Common myeloid progenitor, CD34-positive (primary cell): Measurements from ENCODE around the gene CNTN4.

Experiments
- CTCF ChIA-PET: fragments of 350-600 bp; sonication (Branson Sonifier 250); formaldehyde crosslinking; loops from one replicate; lab custom pipeline; 2021; ENCODE audit warnings: antibody characterized with exemption; lab: Charles Lee
- POLR2A ChIA-PET: fragments of 350-600 bp; sonication (Branson Sonifier 250); formaldehyde crosslinking; loops from one replicate; lab custom pipeline; 2021; ENCODE audit warnings: antibody characterized with exemption; lab: Charles Lee
- DNase-seq, 3 donors: peaks; one replicate each; pipeline versions ENCODE4 v3.0.0 to v3.0.0-alpha.2; 2013
- H3K27ac ChIP-seq, 2 experiments: 1 replicate in 1 of 2; 2 replicates in 1 of 2; pipeline ENCODE4 v1.7.0; 2013; ENCODE audit warnings: inconsistent platforms in 2 of 2, low read length in 2 of 2, mild to moderate bottlenecking in 2 of 2, low read depth in 1 of 2, moderate library complexity in 1 of 2; ENCODE audit not compliant: severe bottlenecking in 2 of 2, insufficient read depth in 1 of 2, poor library complexity in 1 of 2
- H3K27me3 ChIP-seq, 5 experiments: replicated peaks in 2 of 5; 1 replicate in 3 of 5; 2 replicates in 2 of 5; pipeline versions ENCODE4 v1.6.1 to v1.7.0; 2013; ENCODE audit warnings: low read length in 4 of 5, mild to moderate bottlenecking in 2 of 5, moderate library complexity in 2 of 5, inconsistent platforms in 1 of 5; ENCODE audit not compliant: insufficient read depth in 5 of 5, control insufficient read depth in 4 of 5
- H3K36me3 ChIP-seq, 4 experiments: 1 replicate in 2 of 4; 2 replicates in 2 of 4; pipeline versions ENCODE4 v1.6.1 to v1.7.0; 2013; ENCODE audit warnings: low read length in 3 of 4, control low read depth in 1 of 4, mild to moderate bottlenecking in 1 of 4; ENCODE audit not compliant: control insufficient read depth in 4 of 4, insufficient read depth in 4 of 4
- H3K4me1 ChIP-seq, 4 experiments: 1 replicate in 3 of 4; 2 replicates in 1 of 4; pipeline versions ENCODE4 v1.6.1 to v1.7.1; 2013; ENCODE audit warnings: low read length in 3 of 4, mild to moderate bottlenecking in 3 of 4, control low read depth in 1 of 4, inconsistent platforms in 1 of 4, moderate library complexity in 1 of 4; ENCODE audit not compliant: control insufficient read depth in 4 of 4, insufficient read depth in 4 of 4; ENCODE audit errors: control extremely low read depth in 1 of 4
- H3K4me3 ChIP-seq, 7 experiments: 1 replicate in 4 of 7; 2 replicates in 3 of 7; pipeline versions ENCODE4 v1.5.1 to v1.7.0; 2013; ENCODE audit warnings: mild to moderate bottlenecking in 7 of 7, low read length in 6 of 7, moderate library complexity in 6 of 7, inconsistent platforms in 2 of 7, low read depth in 2 of 7, control low read depth in 1 of 7; ENCODE audit not compliant: insufficient read depth in 4 of 7, control insufficient read depth in 1 of 7; ENCODE audit errors: extremely low read depth in 1 of 7
- H3K9me3 ChIP-seq, 5 experiments: 1 replicate in 4 of 5; 2 replicates in 1 of 5; pipeline versions ENCODE4 v1.6.1 to v1.7.1; 2013; ENCODE audit warnings: low read length in 4 of 5, mild to moderate bottlenecking in 2 of 5, inconsistent platforms in 1 of 5, low read depth in 1 of 5, moderate library complexity in 1 of 5; ENCODE audit not compliant: control insufficient read depth in 4 of 5, insufficient read depth in 2 of 5; ENCODE audit errors: control extremely low read depth in 1 of 5
- WGBS: methylation state at CpG from one replicate; pipeline ENCODE4 v1.1.5; 2013; ENCODE audit not compliant: insufficient coverage; 5-methylcytosine and 5-hydroxymethylcytosine counted together

Gene CNTN4

DNA sequence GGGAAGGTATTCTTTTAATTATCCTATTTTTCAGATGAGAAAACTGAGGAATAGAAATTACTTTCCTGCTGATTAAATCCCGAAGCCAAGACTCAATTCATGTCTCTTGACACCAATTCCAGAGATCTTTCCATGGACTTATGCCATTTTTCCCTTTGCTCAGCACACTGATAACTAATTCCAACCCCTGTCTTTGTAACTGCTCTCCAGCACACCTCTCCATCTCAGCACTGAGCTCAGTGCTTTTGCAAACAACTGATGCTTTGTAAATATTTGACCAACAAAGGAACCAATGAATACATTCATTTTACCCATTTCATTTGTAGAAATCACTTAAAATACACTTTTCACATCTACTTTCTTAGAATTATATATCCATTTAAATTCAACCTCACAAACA is 762.5 kb downstream of the CNTN4 start:
- no peaks in the 10 kb centered on the region for H3K27me3 ChIP-seq
- 100% methylated on average over 1 of the region's 1 CpG for WGBS
- no peak for DNase-seq
- CTCF ChIA-PET: no interaction called here
- no peak overlapping the region for H3K4me3 ChIP-seq
- POLR2A ChIA-PET: no interaction called here
- H3K27ac ChIP-seq: no peak overlapping the region
- H3K36me3 ChIP-seq: no peaks in the 10 kb centered on the region
- H3K4me1 ChIP-seq: peaks cover 0 to 8% (median 4%) of the 10 kb centered on the region in 4 experiments
- H3K9me3 ChIP-seq: no peaks in the 10 kb centered on the region

- Histone ChIP-seq H3K27me3 (no peaks in the 10 kb centered on the region), H3K4me1 (peaks cover 0 to 4% (median under 1%) of the 10 kb centered on the region in 4 experiments), H3K27ac (no peak overlapping the region), H3K4me3 (no peak overlapping the region), H3K36me3 (no peaks in the 10 kb centered on the region), H3K9me3 (no peaks in the 10 kb centered on the region)
- WGBS: no CpG with 5 or more reads among the region's 1 CpG
- no peak for DNase-seq
- POLR2A ChIA-PET: no interaction called here
- CTCF ChIA-PET: no interaction called here
Observed at GRCh38 chr3:2861920-2862319, 763.3 kb downstream of the CNTN4 start.

DNA sequence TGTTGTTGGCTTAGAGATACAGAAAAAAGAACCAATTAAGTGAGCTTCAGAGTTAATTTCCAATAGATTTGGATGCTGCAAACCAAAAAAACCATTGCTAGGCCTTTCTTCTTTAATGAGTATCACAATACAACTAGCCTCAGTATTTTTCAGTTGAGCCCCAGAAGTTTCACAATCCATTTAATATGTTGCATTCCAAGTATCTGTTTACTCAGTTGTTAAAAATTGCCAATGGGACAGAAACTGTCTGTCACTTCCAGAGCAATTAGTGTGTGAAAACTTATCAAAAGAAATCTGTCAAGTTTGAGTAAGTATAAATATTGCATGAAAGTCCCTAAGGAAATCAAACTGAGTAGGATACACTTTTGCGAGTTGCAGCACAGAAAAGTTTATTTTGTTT is 763.7 kb downstream of the CNTN4 start:
- Histone ChIP-seq H3K36me3 (no peaks in the 10 kb centered on the region), H3K4me3 (no peak overlapping the region), H3K27ac (no peak overlapping the region), H3K27me3 (no peaks in the 10 kb centered on the region), H3K4me1 (no peaks in the 10 kb centered on the region), H3K9me3 (no peaks in the 10 kb centered on the region)
- POLR2A ChIA-PET: no interaction called here
- no CpG with 5 or more reads among the region's 1 CpG for WGBS
- DNase-seq: no peak
- CTCF ChIA-PET: no interaction called here

DNA sequence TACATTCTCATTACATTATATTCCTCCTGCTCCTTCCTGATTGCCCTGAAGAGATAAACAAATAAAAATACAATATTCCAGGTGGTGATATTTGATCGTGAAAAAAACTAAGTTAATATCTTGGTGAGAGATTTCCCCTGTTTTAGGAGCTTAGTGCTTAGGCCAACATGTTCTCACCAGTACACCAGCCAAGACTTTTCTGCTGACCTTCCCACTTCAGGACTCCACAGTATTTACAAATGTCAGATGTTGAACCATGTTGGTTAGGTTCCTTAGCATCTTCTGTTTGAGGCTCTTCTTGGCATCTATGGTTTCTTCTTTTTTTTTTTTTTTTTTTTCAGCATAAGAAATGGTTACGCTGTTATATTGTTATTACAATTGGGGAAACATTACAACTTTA is 764.5 kb downstream of the CNTN4 start:
- Histone ChIP-seq H3K9me3 (no peaks in the 10 kb centered on the region), H3K36me3 (no peaks in the 10 kb centered on the region), H3K27ac (no peak overlapping the region), H3K4me1 (no peaks in the 10 kb centered on the region), H3K4me3 (no peak overlapping the region), H3K27me3 (no peaks in the 10 kb centered on the region)
- no peak for DNase-seq
- WGBS: no CpG with 5 or more reads among the region's 2 CpGs
- ChIA-PET POLR2A (no interaction called here), CTCF (no interaction called here)

DNA sequence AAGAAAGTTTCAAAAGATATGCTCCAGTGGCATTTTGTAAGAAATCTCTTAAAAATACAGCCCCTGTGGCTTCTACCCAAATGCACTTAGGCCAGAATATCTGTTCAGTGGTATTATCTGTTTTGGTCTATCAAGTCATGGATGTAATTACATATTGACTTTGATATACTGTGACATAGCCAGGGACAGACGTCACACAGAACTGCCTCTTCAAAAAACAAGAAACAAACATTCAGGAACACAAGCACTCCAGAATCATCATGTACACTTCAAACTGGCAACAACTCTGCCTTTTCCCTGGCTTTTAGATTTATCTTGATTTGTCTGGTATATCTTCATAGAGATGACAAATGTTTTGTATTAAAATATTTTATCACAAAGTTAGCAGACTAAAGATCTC is 771.2 kb downstream of the CNTN4 start:
- no peaks in the 10 kb centered on the region for H3K36me3 ChIP-seq
- DNase-seq: no peak
- WGBS: no CpG with 5 or more reads among the region's 1 CpG
- H3K4me3 ChIP-seq: no peak overlapping the region
- H3K4me1 ChIP-seq: no peaks in the 10 kb centered on the region
- no peak overlapping the region for H3K27ac ChIP-seq
- POLR2A ChIA-PET: no interaction called here
- H3K9me3 ChIP-seq: no peaks in the 10 kb centered on the region
- no peaks in the 10 kb centered on the region for H3K27me3 ChIP-seq
- CTCF ChIA-PET: no interaction called here

DNA sequence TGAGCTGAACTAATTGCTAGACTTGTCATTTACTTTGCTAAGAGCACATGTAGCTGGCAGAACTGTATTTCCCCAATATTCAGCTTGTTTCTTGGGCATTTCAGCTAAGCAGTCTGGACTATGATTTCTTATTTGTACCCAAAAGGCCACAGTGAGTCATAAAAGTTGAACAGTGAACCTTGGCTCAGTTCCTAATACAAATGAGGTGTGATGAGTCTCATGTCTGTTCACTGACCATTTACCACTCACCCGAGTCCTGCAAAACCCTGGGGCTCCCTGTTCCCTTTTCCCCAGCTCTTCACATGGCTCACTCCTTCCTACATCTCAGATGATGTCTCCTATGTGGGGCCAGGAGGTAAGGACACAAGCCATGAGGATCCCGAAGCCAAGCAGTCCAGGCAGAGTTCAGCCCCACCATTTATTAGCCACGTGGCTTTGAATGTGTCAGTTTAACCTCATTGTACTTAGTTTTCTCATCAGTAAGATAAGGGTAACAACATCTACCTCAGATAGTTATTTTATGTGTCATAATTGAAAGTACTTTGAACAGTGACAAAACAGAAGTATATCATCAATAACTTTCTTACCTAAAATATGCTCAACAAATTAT is 772.2 kb downstream of the CNTN4 start:
- Histone ChIP-seq H3K9me3 (no peaks in the 10 kb centered on the region), H3K27me3 (no peaks in the 10 kb centered on the region), H3K4me1 (no peaks in the 10 kb centered on the region), H3K36me3 (no peaks in the 10 kb centered on the region), H3K27ac (no peak overlapping the region), H3K4me3 (no peak overlapping the region)
- POLR2A ChIA-PET: no interaction called here
- CTCF ChIA-PET: no interaction called here
- WGBS: 100% methylated on average over 2 of the region's 3 CpGs
- no peak for DNase-seq

DNA sequence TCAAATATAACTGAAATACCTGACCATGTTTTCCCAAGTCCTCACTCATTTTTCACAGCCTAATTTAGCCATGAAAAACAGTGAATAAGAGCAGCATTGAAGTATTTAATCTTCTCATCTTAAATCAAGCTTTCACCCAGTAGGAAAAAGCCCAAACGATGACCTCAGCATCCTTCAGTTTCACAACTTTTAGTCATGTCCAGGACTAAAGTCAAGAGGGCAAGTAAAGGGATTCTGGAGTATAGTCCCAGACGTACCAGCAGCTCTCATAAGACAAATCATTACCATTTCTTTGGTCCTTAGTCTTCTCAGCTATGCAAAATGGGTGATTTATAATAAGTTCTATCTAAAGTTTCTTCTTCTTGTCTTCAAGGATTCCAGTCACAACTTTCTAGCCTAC is 774.2 kb downstream of the CNTN4 start:
- CTCF ChIA-PET: no interaction called here
- WGBS: no CpG with 5 or more reads among the region's 2 CpGs

More for the DNA sequence above, 774.2 kb downstream of the CNTN4 start:
- H3K4me1 ChIP-seq: no peaks in the 10 kb centered on the region
- no peaks in the 10 kb centered on the region for H3K27me3 ChIP-seq
- H3K36me3 ChIP-seq: no peaks in the 10 kb centered on the region
- DNase-seq: no peak
- H3K9me3 ChIP-seq: no peaks in the 10 kb centered on the region
- POLR2A ChIA-PET: no interaction called here
- H3K4me3 ChIP-seq: no peak overlapping the region
- no peak overlapping the region for H3K27ac ChIP-seq
